Measurements from ENCODE around the gene MGLL.

MGLL gene

DNA sequence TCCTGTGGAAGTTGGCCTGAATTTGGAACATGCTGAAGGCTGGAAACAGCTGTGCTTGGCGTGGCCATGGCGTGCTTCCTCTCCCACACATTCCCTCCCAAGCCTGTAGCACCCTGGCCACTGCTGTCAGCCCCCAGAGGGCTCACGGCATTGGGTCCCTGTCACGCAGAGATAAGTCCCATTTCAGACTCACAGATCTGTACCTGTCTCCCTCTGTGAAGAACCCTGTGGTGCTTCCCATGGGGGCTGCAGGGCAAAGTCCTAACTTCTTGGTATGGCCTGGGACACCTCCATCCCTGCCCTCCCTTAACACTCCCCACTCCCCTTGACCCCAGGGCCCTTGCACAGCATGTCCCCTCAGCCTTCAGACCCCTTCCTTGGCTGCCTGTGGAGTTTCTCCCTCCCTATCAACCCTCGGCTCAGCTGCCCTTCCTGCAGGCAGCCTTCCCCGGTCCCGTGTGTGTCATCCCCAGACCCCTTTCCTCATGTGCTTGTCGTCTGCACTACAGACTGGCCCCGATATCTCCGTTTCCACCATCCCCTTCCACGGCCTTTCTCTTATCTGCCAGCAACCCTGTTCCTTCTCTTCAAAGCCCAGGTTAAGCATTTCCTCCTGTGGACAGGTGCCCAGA, 120.9 kb downstream of the MGLL start:
- DNase-seq, result no peak

DNA sequence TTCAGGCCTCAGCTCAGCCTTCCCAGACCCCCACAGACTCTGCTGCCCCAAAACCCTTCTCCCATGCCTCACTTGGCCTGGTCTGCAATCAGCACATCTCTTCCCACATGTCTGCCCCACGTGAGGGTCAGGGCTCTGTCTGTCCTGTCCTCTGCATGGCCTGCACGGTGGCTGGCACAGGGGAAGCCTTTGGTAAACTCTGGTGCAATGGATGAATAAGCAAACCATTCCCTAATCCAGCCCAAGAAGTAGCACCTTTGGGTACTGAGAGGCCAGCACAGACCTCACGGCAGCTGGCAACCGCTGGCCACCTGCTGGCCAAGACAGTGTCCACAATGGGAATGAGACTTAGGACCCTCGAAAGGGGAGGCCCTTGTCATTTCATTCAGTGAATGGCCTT, 121.9 kb downstream of the MGLL start:
- no peak for DNase-seq

DNA sequence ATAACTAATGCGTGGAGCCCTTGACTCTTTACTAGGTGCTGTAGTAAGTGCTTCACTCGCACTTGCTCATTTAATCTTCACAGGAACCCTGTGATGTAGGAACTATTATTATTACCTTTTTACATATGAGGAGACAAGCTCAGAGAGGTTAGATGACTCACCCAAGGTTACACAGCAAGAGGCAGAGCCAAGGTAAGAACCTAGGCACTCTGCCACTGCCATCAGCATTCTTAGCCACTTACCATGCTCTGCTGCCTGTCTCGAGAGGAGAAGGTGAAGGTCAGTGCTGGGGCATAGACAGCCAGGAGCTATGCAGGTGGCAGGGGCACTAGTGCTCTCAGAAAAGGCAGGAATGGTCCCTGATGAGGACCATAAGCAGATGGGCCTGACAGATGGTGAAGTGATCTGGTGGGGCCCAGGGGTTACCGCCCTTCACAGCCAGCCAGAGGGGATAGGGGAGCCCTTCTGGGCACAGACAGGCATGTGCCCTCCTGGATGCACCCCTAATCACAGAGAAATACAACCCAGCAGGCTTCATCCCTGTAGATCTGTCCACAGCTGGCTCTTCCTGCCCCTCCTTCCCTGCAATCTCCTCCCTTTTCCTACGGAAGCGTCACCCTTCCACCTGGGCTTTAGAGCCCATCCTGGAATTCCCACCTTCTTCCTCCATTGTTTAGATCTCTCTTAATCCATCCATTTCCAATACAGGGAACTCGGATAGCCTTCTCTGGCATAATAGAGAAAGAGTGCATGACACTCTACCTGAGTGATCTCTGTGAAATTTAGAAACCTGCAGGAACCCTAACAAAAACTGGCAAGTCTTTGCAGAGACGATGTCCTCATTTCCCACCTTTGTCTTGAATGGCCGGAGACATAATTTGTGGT, 122.7 kb downstream of the MGLL start:
- DNase-seq, result no peak

- DNase-seq, result no peak
These were observed 123.5 kb downstream of the MGLL start for GRCh38 chr3:127698691-127699415.

DNA sequence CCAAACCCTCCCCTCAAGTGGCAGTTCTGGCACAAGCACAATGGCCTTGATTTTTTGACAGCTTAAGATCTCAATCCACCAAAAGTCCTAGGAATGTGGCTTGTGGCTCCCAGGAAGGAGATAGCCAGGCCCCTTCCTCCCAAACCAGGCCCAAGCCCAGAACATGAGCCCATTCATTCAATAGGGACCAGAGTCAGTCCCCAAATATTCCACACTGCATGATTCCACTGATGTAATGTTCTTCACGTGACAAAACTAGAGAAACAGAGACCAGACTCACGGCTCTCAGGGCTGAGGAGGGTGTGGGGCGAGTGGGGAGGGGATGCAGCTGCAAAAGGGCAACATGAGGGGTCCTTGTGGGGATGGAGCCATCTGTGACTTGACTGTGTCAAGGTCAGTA, 124.0 kb downstream of the MGLL start:
- no peak for DNase-seq

- DNase-seq, result peak; percentile 68
These were observed 124.6 kb downstream of the MGLL start for GRCh38 chr3:127697551-127698240.

DNA sequence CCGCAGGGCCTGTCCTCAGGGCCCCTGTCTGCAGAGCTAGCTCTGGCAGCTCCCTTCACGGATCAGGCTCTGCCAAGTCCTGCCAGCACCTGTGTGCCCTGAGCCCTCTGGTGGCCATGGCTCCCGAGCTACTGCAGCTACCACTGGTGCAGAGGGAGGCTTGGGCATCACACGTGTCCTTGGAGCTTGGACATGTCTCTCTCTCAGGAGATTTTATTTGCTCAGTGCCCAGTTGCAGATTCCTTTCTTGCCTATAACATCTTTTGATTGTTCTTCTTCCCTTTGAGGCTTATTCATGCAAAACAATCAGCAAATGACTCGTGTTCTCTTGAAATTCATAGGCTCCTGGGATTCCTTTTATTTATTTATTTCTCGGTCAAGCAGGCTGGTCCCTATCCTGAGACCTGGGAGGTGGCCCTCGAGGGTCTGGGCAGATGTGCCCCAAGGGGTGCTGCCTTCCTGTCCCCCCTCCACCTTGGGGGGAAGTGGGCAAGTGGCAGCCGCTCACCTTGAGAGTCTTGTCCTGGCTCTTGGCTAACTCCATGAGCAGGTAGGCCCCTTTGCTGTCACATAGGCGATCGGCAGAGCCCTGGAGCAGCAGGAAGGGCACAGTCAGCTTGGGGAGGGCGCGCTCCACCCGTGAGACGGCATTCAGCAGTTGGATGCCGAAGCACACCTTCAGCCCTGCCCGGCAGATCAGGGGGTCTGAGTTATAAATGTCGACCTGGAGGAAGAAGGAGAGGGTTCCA, 127.7 kb downstream of the MGLL start:
- DNase-seq, result no peak

GRCh38 chr3:127693336-127693843, 128.9 kb downstream of the MGLL start:
- no peak for DNase-seq

GRCh38 chr3:127692501-127693335, 129.6 kb downstream of the MGLL start:
- DNase-seq, result no peak

DNA sequence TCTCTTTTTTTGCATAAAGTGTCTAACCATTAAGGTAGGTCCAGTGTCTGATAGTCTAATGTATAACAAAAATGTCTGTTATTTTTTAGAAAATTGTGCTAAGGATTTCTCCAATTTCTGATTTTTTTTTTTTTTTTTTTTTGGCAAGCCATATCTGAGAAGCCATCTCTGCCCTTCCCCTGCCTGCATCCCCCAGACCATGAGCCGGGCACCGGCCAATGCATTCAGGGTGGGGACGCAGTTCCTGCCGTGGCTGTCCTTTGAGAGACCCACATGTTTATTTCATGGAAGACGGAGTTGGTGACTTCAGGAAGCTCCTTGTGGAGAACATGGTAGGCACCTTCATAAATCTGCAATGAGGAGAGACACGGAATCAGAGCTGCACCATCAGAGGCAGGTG, 130.3 kb downstream of the MGLL start:
- DNase-seq, result no peak

- DNase-seq, result no peak
These were observed 130.8 kb downstream of the MGLL start for GRCh38 chr3:127691489-127691888.

GRCh38 chr3:127690823-127691452, 131.4 kb downstream of the MGLL start:
- DNase-seq, result no peak

DNA sequence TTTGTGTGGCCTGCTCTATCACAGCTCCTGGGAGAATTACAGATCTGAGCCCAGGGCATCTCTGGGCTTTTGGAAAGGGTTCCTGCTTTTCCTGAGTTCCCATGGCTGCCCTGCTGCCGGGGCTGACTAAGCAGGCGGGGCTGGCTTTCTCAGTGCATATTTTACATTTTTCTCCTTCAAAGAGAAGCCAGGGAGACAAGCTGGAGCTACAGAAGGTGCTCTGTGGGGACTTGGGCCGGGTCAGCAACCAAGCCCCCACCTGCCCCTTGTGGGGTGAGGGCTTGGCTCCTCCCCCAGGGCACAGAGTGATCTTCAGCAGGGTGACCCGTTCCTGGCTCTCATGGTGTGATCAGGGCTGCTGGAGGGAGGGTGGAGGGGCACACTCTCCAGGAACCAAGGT, 132.2 kb downstream of the MGLL start:
- DNase-seq, result no peak

DNA sequence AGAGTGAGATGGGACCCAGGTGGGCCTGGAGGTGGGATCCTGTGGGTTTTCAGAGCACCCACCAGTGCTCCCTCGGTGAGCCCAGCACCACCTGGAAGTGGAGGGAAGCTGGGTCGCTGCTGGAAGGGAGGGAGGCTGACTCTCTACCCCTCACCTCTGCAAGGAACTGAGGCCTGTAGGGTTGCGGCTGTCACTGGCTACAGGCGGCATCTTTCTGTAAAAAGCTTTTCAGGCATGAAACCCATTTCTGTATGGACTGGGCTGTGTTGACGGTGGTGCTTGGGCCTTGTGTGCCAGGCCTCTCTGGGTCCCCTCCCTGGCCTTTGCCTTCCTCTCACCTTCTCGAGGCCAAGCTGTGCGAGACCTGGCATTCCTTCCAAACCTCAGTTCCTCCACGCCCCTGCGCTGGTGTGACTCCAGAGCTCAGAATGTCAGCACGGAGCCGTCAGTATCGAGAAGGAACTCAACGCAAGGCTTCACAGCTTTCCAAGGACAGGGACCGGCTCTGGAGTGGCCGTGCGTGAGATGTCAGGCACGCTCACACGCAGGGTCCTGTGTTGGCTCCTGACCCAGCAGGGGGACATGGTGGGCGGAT, 133.0 kb downstream of the MGLL start:
- no peak for DNase-seq

DNA sequence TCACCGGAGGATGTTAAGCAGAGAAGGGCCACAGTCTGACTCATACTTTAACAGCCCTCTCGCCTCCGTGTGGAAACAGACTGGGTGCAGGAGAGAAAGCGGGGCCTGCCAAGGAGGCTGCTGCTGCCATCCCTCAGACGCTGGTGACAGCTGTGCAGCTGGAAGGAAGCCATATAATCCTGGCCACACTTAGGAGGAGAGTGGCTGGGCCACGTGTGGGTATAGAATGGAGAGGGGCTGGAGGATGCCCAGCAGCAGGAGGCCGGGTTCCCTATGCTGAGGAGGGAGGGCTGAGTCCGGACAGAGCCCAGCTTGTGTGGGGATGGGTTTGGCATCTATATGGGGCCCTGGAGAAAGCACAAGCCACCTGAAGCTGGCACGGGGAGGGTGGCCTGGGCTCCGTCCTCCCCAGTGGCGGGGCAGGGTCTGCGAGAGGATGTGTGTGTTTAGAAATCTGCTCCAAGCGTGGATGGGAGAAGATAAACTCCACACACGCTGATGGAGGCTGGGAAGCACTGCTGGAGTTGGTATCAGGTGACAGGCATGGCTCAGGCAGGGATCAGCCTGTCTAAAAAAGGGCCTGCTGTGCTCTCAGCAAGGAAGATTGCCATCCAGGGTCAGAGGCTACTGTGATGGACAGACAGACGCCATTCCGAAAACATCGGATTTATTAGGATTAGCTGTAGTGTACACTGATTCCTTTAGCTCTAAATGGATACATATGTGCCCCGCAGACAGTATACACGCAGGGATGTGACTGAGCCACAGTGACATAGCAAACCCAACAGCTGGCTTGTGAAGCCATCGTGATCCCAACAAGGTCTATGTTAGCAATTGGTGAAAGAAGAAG, 133.7 kb downstream of the MGLL start:
- DNase-seq, result no peak

DNA sequence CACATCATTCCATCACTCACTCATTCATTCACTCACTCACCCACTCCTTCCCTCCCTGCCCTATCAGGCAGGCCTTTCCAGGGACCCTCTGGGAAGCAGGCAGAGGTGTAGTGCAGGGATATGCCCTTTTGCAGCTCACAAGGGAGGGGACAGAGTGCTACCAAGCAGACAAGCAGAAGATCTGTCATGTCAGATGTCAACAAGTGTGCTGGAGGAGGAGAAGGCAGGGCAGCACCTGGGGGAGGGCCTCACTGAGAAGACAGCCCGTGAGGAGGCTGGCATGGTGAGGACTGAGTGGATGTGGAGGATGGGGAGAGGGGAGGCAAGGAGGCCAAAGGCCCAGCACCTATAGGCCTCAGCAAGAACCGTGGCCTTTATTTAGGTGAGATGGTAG, 134.3 kb downstream of the MGLL start:
- DNase-seq, result no peak

GRCh38 chr3:127687228-127687737, 135.0 kb downstream of the MGLL start:
- DNase-seq, result no peak

DNA sequence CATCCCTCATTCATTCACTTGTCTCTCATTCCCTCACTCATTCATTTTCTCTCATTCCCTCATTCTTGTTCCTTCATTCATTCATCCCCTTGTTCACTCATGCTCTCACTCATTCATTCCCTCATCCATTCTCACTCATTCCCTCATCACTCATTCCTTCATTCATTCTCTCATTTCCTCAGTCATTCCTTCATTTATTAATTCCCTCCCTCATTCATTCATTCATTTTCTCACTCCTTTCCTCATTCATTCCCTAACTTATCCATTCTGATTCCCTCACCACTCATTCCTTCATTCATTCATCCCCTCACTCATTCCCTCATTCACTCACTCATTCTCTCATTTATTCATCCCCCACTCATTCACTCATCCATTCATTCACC, 135.8 kb downstream of the MGLL start:
- no peak for DNase-seq
